ENCODE data around the gene ZRANB3. TPM values are rescaled to one million over a fixed set of nuclear protein-coding genes. Genes with fewer than 3 reads are reported as not detected.

The ZRANB3 gene
- total and polyA plus RNA-seq, 2 of the 13 experiments (the other 11 are each of a cell fraction or from before 2014, with no cell fraction given) = 5.8 to 25.2 TPM

DNA sequence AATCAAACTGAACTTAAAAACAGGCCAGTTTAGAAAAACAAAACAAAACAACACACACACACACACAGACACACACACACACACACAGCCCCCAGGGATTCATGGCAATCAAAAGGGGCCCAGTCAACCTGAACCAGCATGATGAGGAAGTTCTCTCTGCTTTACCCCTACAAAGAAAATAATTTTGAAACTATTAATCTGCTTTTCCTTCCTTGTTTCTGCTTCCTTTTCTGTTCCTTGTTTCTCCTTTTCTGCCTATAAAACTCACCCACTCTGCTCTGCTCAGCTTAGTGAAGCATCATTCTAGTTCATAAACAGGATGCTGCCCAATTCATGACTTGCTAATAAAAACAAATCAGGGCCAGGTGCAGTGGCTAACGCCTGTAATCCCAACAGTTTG, 275.8 kb downstream of the ZRANB3 start:
- in situ Hi-C loops (cut with HindIII; ENCODE audit: extremely low pct_ligation_motif_present, low pct_unique_long_range_greater_than_20kb) = no loop called here
- intact Hi-C loops (cut with micrococcal nuclease; ENCODE audit: unreplicated experiment) = no loop called here
- H3K9ac ChIP-seq (ENCODE audit: insufficient read depth, low read depth, low read length) = no peak overlapping the region

More for the DNA sequence above, 275.8 kb downstream of the ZRANB3 start:
- no peaks in the 10 kb centered on the region for H4K20me1 ChIP-seq (ENCODE audit: insufficient read depth, low read length)
- no TSS peak for BruUV-seq (replicated peaks)
- DNase-seq (ENCODE audit: low spot score) (no peak), FAIRE-seq (no peak), ATAC-seq (no peak)
- H3K79me2 ChIP-seq (ENCODE audit: insufficient read depth, low read length) = no peaks in the 10 kb centered on the region
- peaks cover 0 to 3% of the 10 kb centered on the region in 2 experiments; a peak in 2 of 5 replicates for H3K36me3 ChIP-seq (replicated peaks in 1 of 2; ENCODE audit: control insufficient read depth in 1 of 2, insufficient read depth in 2 of 2, low read length in 2 of 2)
- TF ChIP-seq DMTF1 (CRISPR knock-in tag; IDR thresholded peaks at IDR 0.05) (no peak), ZFP90 (CRISPR knock-in tag; IDR thresholded peaks at IDR 0.05; ENCODE audit: borderline replicate concordance) (no peak), THAP8 (CRISPR knock-in tag; IDR thresholded peaks at IDR 0.05; ENCODE audit: borderline replicate concordance) (no peak), U2AF2 (IDR thresholded peaks at IDR 0.05; ENCODE audit: low read depth, low read length) (no peak), KDM5A (IDR thresholded peaks at IDR 0.05; ENCODE audit: borderline replicate concordance, low read length) (no peak), ZNF572 (CRISPR knock-in tag; IDR thresholded peaks at IDR 0.05) (no peak), ZNF432 (CRISPR knock-in tag; IDR thresholded peaks at IDR 0.05; ENCODE audit: borderline replicate concordance) (no peak), GABPB1 (CRISPR knock-in tag; IDR thresholded peaks at IDR 0.05) (no peak), ZSCAN22 (CRISPR knock-in tag; IDR thresholded peaks at IDR 0.05) (no peak), EZH2 (conservative IDR thresholded peaks at IDR 0.05; ENCODE audit: low read depth, low read length) (no peak)
- TF ChIP-seq, protein P1, sequence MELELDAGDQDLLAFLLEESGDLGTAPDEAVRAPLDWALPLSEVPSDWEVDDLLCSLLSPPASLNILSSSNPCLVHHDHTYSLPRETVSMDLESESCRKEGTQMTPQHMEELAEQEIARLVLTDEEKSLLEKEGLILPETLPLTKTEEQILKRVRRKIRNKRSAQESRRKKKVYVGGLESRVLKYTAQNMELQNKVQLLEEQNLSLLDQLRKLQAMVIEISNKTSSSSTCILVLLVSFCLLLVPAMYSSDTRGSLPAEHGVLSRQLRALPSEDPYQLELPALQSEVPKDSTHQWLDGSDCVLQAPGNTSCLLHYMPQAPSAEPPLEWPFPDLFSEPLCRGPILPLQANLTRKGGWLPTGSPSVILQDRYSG (CRISPR knock-in tag; IDR thresholded peaks at IDR 0.05) = no peak
- ChIA-PET CTCF (ENCODE audit: low intra/inter-chr PET ratio, low total read pairs) (no interaction called here), POLR2A (no interaction called here)
- H3K9me3 ChIP-seq (ENCODE audit: low read length) = 0 out of 2 replicates have a peak, but pooled peaks cover 5% of the 10 kb centered on the region
- 95% methylated on average over 1 of the region's 1 CpG for WGBS (ENCODE audit: low lambda C conversion rate)
- no peak overlapping the region for H2AFZ ChIP-seq (ENCODE audit: low read length)
- H3K27me3 ChIP-seq (ENCODE audit: control insufficient read depth in 1 of 2, insufficient read depth in 2 of 2, low read length in 2 of 2) = no peaks in the 10 kb centered on the region
- no peak overlapping the region for H3K27ac ChIP-seq (ENCODE audit: extremely low read length, insufficient read depth, low read length)
- no peaks in the 10 kb centered on the region for H3K4me1 ChIP-seq (ENCODE audit: insufficient read depth, low read length)
- no peak overlapping the region for H3K4me2 ChIP-seq (ENCODE audit: low read depth, low read length)
- no peak overlapping the region for H3K4me3 ChIP-seq (replicated peaks in 1 of 3; ENCODE audit: insufficient read depth in 1 of 3, low read depth in 2 of 3, low read length in 3 of 3)

Data from HepG2 (cell line).